Articular chondrocyte of knee joint (primary cell): ENCODE measurements around the gene OR4F29. TPM values are rescaled to one million over a fixed set of nuclear protein-coding genes. Genes with fewer than 3 reads are reported as not detected.

Experiments used
- total RNA-seq: library from RNA; depleted of rRNA; stranded (reverse); fragments of >200 nt; gene quantifications from 2 replicates; pipeline ENCODE4 v1.2.3, GENCODE V29; 2012

Gene OR4F29
- 0.52 TPM in 1 of 2 replicates, not detected in the other for total RNA-seq

GRCh38 chr1:451578-451977 is at the start of gene OR4F29:
OR4F29 (minus strand) TSS chr1:451678; CDS start chr1:451678, 0 bp downstream.

Other genes starting within 250 kb of the OR4F29 start
- gene OR4F16, start 235.0 kb upstream of the OR4F29 start, total RNA-seq = 0.52 TPM in 1 of 2 replicates, not detected in the other